ENCODE measurements around the gene GRID2.
"Not testable (repeated sequence)": the region's sequence is repeated elsewhere in the genome, so short reads cannot be mapped to it uniquely, and the experiment has no call there.

Gene GRID2

GRCh38 chr4:93285346-93285745 is 981.6 kb downstream of the GRID2 start:
- no peaks in the 10 kb centered on the region for H3K79me2 ChIP-seq
- H3K27me3 ChIP-seq (ENCODE audit: control insufficient read depth, insufficient read depth, low read length), result no peaks in the 10 kb centered on the region
- H3K36me3 ChIP-seq (ENCODE audit: control insufficient read depth, insufficient read depth, low read length), result no peaks in the 10 kb centered on the region
- H3K4me1 ChIP-seq, result no peaks in the 10 kb centered on the region
- H3K4me2 ChIP-seq (ENCODE audit: low read length), result no peak overlapping the region
- no peak overlapping the region for H2AFZ ChIP-seq
- no peak overlapping the region for H3K4me3 ChIP-seq (ENCODE audit: low read depth, low read length)
- no peak overlapping the region for H3K27ac ChIP-seq
- H3K9ac ChIP-seq, result no peak overlapping the region
- no peaks in the 10 kb centered on the region for H3K9me3 ChIP-seq (ENCODE audit: control insufficient read depth, low read length)
- TF ChIP-seq, protein P1, sequence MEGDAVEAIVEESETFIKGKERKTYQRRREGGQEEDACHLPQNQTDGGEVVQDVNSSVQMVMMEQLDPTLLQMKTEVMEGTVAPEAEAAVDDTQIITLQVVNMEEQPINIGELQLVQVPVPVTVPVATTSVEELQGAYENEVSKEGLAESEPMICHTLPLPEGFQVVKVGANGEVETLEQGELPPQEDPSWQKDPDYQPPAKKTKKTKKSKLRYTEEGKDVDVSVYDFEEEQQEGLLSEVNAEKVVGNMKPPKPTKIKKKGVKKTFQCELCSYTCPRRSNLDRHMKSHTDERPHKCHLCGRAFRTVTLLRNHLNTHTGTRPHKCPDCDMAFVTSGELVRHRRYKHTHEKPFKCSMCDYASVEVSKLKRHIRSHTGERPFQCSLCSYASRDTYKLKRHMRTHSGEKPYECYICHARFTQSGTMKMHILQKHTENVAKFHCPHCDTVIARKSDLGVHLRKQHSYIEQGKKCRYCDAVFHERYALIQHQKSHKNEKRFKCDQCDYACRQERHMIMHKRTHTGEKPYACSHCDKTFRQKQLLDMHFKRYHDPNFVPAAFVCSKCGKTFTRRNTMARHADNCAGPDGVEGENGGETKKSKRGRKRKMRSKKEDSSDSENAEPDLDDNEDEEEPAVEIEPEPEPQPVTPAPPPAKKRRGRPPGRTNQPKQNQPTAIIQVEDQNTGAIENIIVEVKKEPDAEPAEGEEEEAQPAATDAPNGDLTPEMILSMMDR (IDR thresholded peaks at IDR 0.05), result no peak

GRCh38 chr4:93289241-93289640 is 985.5 kb downstream of the GRID2 start:
- no peaks in the 10 kb centered on the region for H3K79me2 ChIP-seq
- no peak overlapping the region for H3K4me2 ChIP-seq (ENCODE audit: low read length)
- H3K9ac ChIP-seq, result no peak overlapping the region
- TF ChIP-seq, protein P1 (IDR thresholded peaks at IDR 0.05), result no peak
- no peaks in the 10 kb centered on the region for H3K27me3 ChIP-seq (ENCODE audit: control insufficient read depth, insufficient read depth, low read length)
- H2AFZ ChIP-seq, result no peak overlapping the region
- H3K9me3 ChIP-seq (ENCODE audit: control insufficient read depth, low read length), result no peaks in the 10 kb centered on the region
- no peak overlapping the region for H3K27ac ChIP-seq
- H3K4me1 ChIP-seq, result no peaks in the 10 kb centered on the region
- H3K4me3 ChIP-seq (ENCODE audit: low read depth, low read length), result no peak overlapping the region
- no peaks in the 10 kb centered on the region for H3K36me3 ChIP-seq (ENCODE audit: control insufficient read depth, insufficient read depth, low read length)

GRCh38 chr4:93289831-93290230 is 986.1 kb downstream of the GRID2 start:
- Histone ChIP-seq H3K9ac (no peak overlapping the region), H2AFZ (no peak overlapping the region), H3K36me3 (ENCODE audit: control insufficient read depth, insufficient read depth, low read length) (no peaks in the 10 kb centered on the region), H3K79me2 (no peaks in the 10 kb centered on the region), H3K27me3 (ENCODE audit: control insufficient read depth, insufficient read depth, low read length) (no peaks in the 10 kb centered on the region), H3K4me2 (ENCODE audit: low read length) (no peak overlapping the region), H3K4me1 (no peaks in the 10 kb centered on the region), H3K27ac (no peak overlapping the region), H3K4me3 (ENCODE audit: low read depth, low read length) (no peak overlapping the region), H3K9me3 (ENCODE audit: control insufficient read depth, low read length) (no peaks in the 10 kb centered on the region)
- TF ChIP-seq, protein P1 (IDR thresholded peaks at IDR 0.05), result no peak

GRCh38 chr4:93299118-93299517 is 995.4 kb downstream of the GRID2 start:
- Histone ChIP-seq H3K4me2 (ENCODE audit: low read length) (no peak overlapping the region), H3K36me3 (ENCODE audit: control insufficient read depth, insufficient read depth, low read length) (no peaks in the 10 kb centered on the region), H3K4me1 (no peaks in the 10 kb centered on the region), H3K27me3 (ENCODE audit: control insufficient read depth, insufficient read depth, low read length) (no peaks in the 10 kb centered on the region), H3K4me3 (ENCODE audit: low read depth, low read length) (no peak overlapping the region), H3K9me3 (ENCODE audit: control insufficient read depth, low read length) (no peaks in the 10 kb centered on the region), H3K79me2 (no peaks in the 10 kb centered on the region), H2AFZ (no peak overlapping the region), H3K9ac (no peak overlapping the region), H3K27ac (no peak overlapping the region)
- TF ChIP-seq, protein P1 (IDR thresholded peaks at IDR 0.05), result no peak

GRCh38 chr4:93300780-93301555 is 997.2 kb downstream of the GRID2 start:
- H3K4me1 ChIP-seq; H3K36me3 ChIP-seq (ENCODE audit: control insufficient read depth, insufficient read depth, low read length); H3K27me3 ChIP-seq (ENCODE audit: control insufficient read depth, insufficient read depth, low read length); H3K4me2 ChIP-seq (ENCODE audit: low read length); H3K79me2 ChIP-seq; H3K9ac ChIP-seq; H2AFZ ChIP-seq; H3K27ac ChIP-seq; H3K4me3 ChIP-seq (ENCODE audit: low read depth, low read length); H3K9me3 ChIP-seq (ENCODE audit: control insufficient read depth, low read length): not testable (repeated sequence)
